Vagina (tissue), 2 donors: ENCODE measurements around the gene PDZD7. TPM values are rescaled to one million over a fixed set of nuclear protein-coding genes. Genes with fewer than 3 reads are reported as not detected.

Experiments
- DNase-seq, 2 donors: peaks; one replicate each; pipeline ENCODE4 v3.0.0-alpha.2; 2017; ENCODE audit errors: extremely low spot score in 2 of 2
- H3K27ac ChIP-seq: fragments of 200-600 bp; sonication (generic); one replicate; pipeline ENCODE4 v1.5.1; 2019
- H3K27me3 ChIP-seq: fragments of 200-600 bp; sonication (generic); one replicate; pipeline ENCODE4 v1.5.1; 2019
- H3K36me3 ChIP-seq, 2 donors: fragments of 200-600 bp; sonication (generic); one replicate each; pipeline ENCODE4 v1.5.1; 2017 to 2019
- H3K4me1 ChIP-seq: fragments of 200-600 bp; sonication (generic); one replicate; pipeline ENCODE4 v1.5.1; 2019
- H3K4me3 ChIP-seq, 2 donors: fragments of 200-600 bp; sonication (generic); 1 replicate in 1 of 2; 2 replicates in 1 of 2; pipeline ENCODE4 v1.5.1; 2016 to 2019
- H3K9me3 ChIP-seq: fragments of 200-600 bp; sonication (generic); one replicate; pipeline ENCODE4 v1.5.1; 2019
- CTCF ChIP-seq, 3 experiments: fragments of 450-650 bp in 2 of 3; fragments of 200-600 bp in 1 of 3; sonication (generic) in 1 of 3; IDR thresholded peaks; one replicate each; pipeline ENCODE4 v1.5.1; 2017 to 2019; ENCODE audit warnings: antibody characterized with exemption in 3 of 3, mild to moderate bottlenecking in 2 of 3, moderate library complexity in 2 of 3
- POLR2A ChIP-seq, 2 donors: fragments of 450-650 bp; IDR thresholded peaks; one replicate each; pipeline ENCODE4 v1.6.1; 2017; ENCODE audit warnings: antibody characterized with exemption in 2 of 2, mild to moderate bottlenecking in 2 of 2, moderate library complexity in 2 of 2
- POLR2AphosphoS5 ChIP-seq, 2 donors: sonication (generic); formaldehyde crosslinking; IDR thresholded peaks; one replicate each; pipeline ENCODE4 v1.9.0; 2017; ENCODE audit warnings: antibody characterized with exemption in 2 of 2, mild to moderate bottlenecking in 2 of 2, low read depth in 1 of 2; ENCODE audit not compliant: insufficient read depth in 1 of 2
- intact Hi-C: fragments of 100-400 bp; cut with DNase I; formaldehyde crosslinking; loops from one replicate; pipeline ENCODE4 v1.15.1; 2023
- total RNA-seq: library from RNA; depleted of rRNA; stranded (reverse); fragments of >200 nt; gene quantifications from one replicate; pipeline ENCODE4 v1.2.3, GENCODE V29; 2016

The PDZD7 gene
- total RNA-seq, 1 donor from 2014 or later: 1.5 TPM

DNA sequence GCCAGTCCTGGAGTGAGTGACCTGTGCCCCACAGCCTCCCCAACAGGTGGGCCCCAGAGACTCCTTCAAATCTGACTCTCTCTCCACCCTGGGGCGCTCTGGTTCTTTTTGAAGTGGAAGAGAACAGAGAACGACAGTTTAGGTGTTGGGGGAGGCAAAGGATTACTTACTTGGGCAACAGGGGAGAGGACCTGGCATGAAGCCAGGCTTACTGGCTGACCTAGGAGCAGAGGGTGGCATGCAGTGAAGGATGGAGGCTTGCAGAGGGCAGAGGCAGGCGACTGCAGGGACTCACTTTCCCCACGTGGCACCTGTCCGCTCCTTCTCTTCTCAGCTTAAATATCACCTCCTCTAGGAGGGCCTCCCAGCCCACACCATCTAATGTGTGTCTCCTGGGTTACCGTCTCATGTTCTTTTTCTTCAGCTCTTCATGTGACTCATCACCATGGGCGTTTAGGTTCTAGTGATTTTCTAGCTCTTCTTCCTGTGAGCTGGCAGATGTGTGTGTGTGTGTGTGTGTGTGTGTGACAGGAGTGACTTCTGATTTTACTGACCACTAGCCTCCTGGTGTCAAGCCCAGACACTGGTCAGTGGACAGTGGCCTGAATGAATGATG is 15.9 kb downstream of the PDZD7 start:
- Histone ChIP-seq H3K36me3 (no peaks in the 10 kb centered on the region), H3K4me3 (no peak overlapping the region), H3K4me1 (peaks cover 18% of the 10 kb centered on the region), H3K27me3 (no peaks in the 10 kb centered on the region), H3K27ac (no peak overlapping the region), H3K9me3 (no peaks in the 10 kb centered on the region)
- no peak for DNase-seq
- TF ChIP-seq POLR2AphosphoS5 (IDR thresholded peaks at IDR 0.05; ENCODE audit: insufficient read depth in 1 of 2, low read depth in 1 of 2): no peak
- no peak for TF ChIP-seq POLR2A (IDR thresholded peaks at IDR 0.05)
- TF ChIP-seq CTCF (IDR thresholded peaks at IDR 0.05): no peak
- intact Hi-C loops: no loop called here

DNA sequence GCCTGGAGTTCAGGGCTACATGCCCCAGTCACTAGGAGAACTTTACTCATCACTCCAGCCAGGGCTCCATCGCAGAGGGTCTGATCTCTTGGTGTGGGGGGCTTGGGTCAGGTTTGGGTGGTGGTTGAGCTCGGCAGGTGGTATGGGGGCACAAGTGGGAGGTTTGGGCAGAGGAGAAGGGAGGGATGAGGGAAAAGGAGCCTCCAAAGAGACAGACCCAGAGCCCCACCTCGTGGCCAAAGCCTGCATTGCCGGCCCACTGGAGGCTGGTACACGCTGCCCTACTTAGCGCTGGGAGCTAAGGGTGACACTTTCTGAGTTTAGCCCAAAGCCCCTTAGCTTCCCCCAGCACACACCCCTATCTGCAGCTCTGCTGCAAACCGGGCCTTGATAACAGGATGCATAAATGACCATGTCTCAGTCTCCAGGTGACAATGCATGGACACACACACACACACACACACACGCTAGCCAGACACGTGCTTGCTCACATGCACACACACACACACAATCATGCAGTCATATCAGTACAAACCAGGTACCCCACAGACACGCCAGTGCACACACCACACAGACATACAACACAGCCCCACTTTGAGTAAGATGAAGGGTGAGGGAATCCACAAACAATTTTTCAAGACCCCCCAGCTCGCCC is 16.6 kb downstream of the PDZD7 start:
- intact Hi-C loops: no loop called here
- H3K4me3 ChIP-seq: no peak overlapping the region
- no peak for TF ChIP-seq POLR2AphosphoS5 (IDR thresholded peaks at IDR 0.05; ENCODE audit: insufficient read depth in 1 of 2, low read depth in 1 of 2)
- TF ChIP-seq POLR2A (IDR thresholded peaks at IDR 0.05): no peak
- TF ChIP-seq CTCF (IDR thresholded peaks at IDR 0.05): peak; percentile 86 to 89 (median 88)
- H3K4me1 ChIP-seq: peaks cover 18% of the 10 kb centered on the region
- H3K27me3 ChIP-seq: no peaks in the 10 kb centered on the region
- H3K9me3 ChIP-seq: no peaks in the 10 kb centered on the region
- H3K27ac ChIP-seq: no peak overlapping the region
- no peaks in the 10 kb centered on the region for H3K36me3 ChIP-seq
- DNase-seq: no peak

- intact Hi-C loops: loop anchor here (2.0 kb wide), 1 partner anchor 17 kb away; no protein-coding TSS in a partner anchor
- H3K9me3 ChIP-seq: no peaks in the 10 kb centered on the region
- peak overlapping the region; percentile 38 for H3K27ac ChIP-seq
- no peaks in the 10 kb centered on the region for H3K27me3 ChIP-seq
- no peak overlapping the region for H3K4me3 ChIP-seq
- no peaks in the 10 kb centered on the region for H3K36me3 ChIP-seq
- DNase-seq: no peak
- no peak for TF ChIP-seq CTCF (IDR thresholded peaks at IDR 0.05)
- TF ChIP-seq POLR2A (IDR thresholded peaks at IDR 0.05): no peak
- TF ChIP-seq POLR2AphosphoS5 (IDR thresholded peaks at IDR 0.05; ENCODE audit: insufficient read depth in 1 of 2, low read depth in 1 of 2): no peak
- peaks cover 12% of the 10 kb centered on the region for H3K4me1 ChIP-seq
Observed at GRCh38 chr10:101013365-101013825, 17.5 kb downstream of the PDZD7 start.

DNA sequence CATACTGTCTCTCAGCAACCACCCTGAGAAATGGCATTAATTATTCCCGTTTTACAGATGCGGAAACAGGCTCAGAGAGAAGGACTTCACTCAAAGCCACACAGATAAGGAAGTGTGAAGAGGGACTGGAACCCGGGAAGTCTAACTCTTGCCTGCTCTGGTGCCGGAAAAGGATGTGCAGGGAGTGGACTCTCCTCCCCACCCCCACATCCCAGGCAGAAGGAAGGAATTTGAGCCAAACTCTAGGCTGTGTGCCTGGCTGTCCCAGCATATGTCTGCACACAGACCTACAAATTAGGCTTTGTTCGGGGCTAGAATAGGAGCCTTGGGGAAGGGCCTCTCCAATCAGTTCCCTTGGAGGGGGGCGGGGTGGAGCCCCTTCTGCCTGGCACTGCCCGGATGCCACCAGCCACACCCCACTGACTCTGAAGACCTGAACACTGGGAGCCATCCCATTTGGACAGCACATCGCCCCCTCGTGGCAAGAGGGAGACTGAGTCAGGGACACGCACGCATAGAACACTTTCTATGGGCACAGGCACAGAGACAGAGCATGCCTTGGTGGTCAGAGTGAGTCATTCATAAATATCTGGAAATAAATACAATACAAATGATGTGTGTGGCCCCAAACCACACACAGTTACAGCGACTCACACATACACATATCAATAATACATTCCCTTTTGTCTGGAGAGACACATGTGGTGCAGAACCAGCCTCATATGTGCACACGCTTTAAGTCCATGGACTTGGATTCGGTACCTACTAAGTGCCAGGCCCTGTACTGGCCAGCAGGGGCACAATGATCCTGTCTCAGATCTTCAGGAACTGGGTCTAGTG is 18.2 kb downstream of the PDZD7 start:
- TF ChIP-seq CTCF (IDR thresholded peaks at IDR 0.05): peak; percentile 73 to 94 (median 89)
- TF ChIP-seq POLR2AphosphoS5 (IDR thresholded peaks at IDR 0.05; ENCODE audit: insufficient read depth in 1 of 2, low read depth in 1 of 2): peak; percentile 29 to 59
- TF ChIP-seq POLR2A (IDR thresholded peaks at IDR 0.05): no peak
- peak overlapping the region; percentile 38 for H3K27ac ChIP-seq
- no peaks in the 10 kb centered on the region for H3K36me3 ChIP-seq
- DNase-seq: no peak
- H3K27me3 ChIP-seq: no peaks in the 10 kb centered on the region
- intact Hi-C loops: loop anchor here (2.0 kb wide), 1 partner anchor 16 kb away; no protein-coding TSS in a partner anchor
- peaks cover 18% of the 10 kb centered on the region for H3K4me1 ChIP-seq
- no peak overlapping the region for H3K4me3 ChIP-seq
- H3K9me3 ChIP-seq: no peaks in the 10 kb centered on the region
